ENCODE results near the gene MC2R. TPM values are rescaled to one million over a fixed set of nuclear protein-coding genes. Genes with fewer than 3 reads are reported as not detected.

The MC2R gene
- total RNA-seq, 1 donor from 2014 or later, result not detected

GRCh38 chr18:13910501-13910900 lies 4.8 kb downstream of the MC2R start:
- DNase-seq (ENCODE audit: low read depth), result no peak
- no peaks in the 10 kb centered on the region for H3K27me3 ChIP-seq (ENCODE audit: control insufficient read depth, insufficient read depth, low read length)
- H3K4me3 ChIP-seq (ENCODE audit: low read depth, low read length), result no peak overlapping the region
- no peaks in the 10 kb centered on the region for H3K36me3 ChIP-seq (ENCODE audit: control insufficient read depth, insufficient read depth, low read length)
- no peak for TF ChIP-seq CTCF (IDR thresholded peaks at IDR 0.05; ENCODE audit: insufficient read depth, low read length, poor library complexity, severe bottlenecking)

- no peaks in the 10 kb centered on the region for H3K27me3 ChIP-seq (ENCODE audit: control insufficient read depth, insufficient read depth, low read length)
- TF ChIP-seq CTCF (IDR thresholded peaks at IDR 0.05; ENCODE audit: insufficient read depth, low read length, poor library complexity, severe bottlenecking), result no peak
- no peaks in the 10 kb centered on the region for H3K36me3 ChIP-seq (ENCODE audit: control insufficient read depth, insufficient read depth, low read length)
- no peak for DNase-seq (ENCODE audit: low read depth)
- H3K4me3 ChIP-seq (ENCODE audit: low read depth, low read length), result no peak overlapping the region
Observed at GRCh38 chr18:13909141-13909940, 6.0 kb downstream of the MC2R start.

DNA sequence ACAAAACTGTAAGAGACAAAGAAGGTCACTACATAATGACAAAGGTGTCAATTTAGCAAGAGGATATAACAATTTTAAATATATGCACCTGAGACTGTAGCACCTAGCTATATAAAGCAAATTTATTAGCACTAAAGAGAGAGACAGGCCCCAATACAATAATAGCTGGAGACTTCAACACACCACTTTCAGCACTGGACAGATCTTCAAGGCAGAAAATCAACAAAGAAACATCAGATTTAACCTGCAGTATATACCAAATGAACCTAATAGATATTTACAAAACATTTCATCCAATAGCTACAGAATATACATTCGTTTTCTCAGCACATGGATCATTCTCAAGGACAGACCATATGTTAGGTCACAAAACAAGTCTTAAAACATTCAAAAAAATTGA lies 14.7 kb downstream of the MC2R start:
- no peak for DNase-seq (ENCODE audit: low read depth)
- H3K36me3 ChIP-seq (ENCODE audit: control insufficient read depth, insufficient read depth, low read length), result no peaks in the 10 kb centered on the region
- no peak for TF ChIP-seq CTCF (IDR thresholded peaks at IDR 0.05; ENCODE audit: insufficient read depth, low read length, poor library complexity, severe bottlenecking)
- H3K4me3 ChIP-seq (ENCODE audit: low read depth, low read length), result no peak overlapping the region
- H3K27me3 ChIP-seq (ENCODE audit: control insufficient read depth, insufficient read depth, low read length), result no peaks in the 10 kb centered on the region

- no peaks in the 10 kb centered on the region for H3K36me3 ChIP-seq (ENCODE audit: control insufficient read depth, insufficient read depth, low read length)
- H3K4me3 ChIP-seq (ENCODE audit: low read depth, low read length), result no peak overlapping the region
- TF ChIP-seq CTCF (IDR thresholded peaks at IDR 0.05; ENCODE audit: insufficient read depth, low read length, poor library complexity, severe bottlenecking), result no peak
- no peak for DNase-seq (ENCODE audit: low read depth)
- no peaks in the 10 kb centered on the region for H3K27me3 ChIP-seq (ENCODE audit: control insufficient read depth, insufficient read depth, low read length)
Observed at GRCh38 chr18:13895505-13896033, 19.8 kb downstream of the MC2R start.

- no peak for DNase-seq (ENCODE audit: low read depth)
- no peak for TF ChIP-seq CTCF (IDR thresholded peaks at IDR 0.05; ENCODE audit: insufficient read depth, low read length, poor library complexity, severe bottlenecking)
- H3K27me3 ChIP-seq (ENCODE audit: control insufficient read depth, insufficient read depth, low read length), result no peaks in the 10 kb centered on the region
- no peaks in the 10 kb centered on the region for H3K36me3 ChIP-seq (ENCODE audit: control insufficient read depth, insufficient read depth, low read length)
- H3K4me3 ChIP-seq (ENCODE audit: low read depth, low read length), result no peak overlapping the region
Observed at GRCh38 chr18:13894531-13894930, 20.8 kb downstream of the MC2R start.

GRCh38 chr18:13893418-13893760 lies 21.9 kb downstream of the MC2R start:
- DNase-seq (ENCODE audit: low read depth), result no peak
- Histone ChIP-seq H3K4me3 (ENCODE audit: low read depth, low read length) (no peak overlapping the region), H3K27me3 (ENCODE audit: control insufficient read depth, insufficient read depth, low read length) (no peaks in the 10 kb centered on the region), H3K36me3 (ENCODE audit: control insufficient read depth, insufficient read depth, low read length) (no peaks in the 10 kb centered on the region)
- no peak for TF ChIP-seq CTCF (IDR thresholded peaks at IDR 0.05; ENCODE audit: insufficient read depth, low read length, poor library complexity, severe bottlenecking)
